Activated CD4-positive, alpha-beta T cell treated with anti-CD3 and anti-CD28 coated beads, Interleukin-10, Interleukin-2, amounts not matched to agents 100 ng/mL and 50 ng/mL, durations not matched to agents 16 hours and 8 hours (primary cell): Measurements from ENCODE around the gene STAG2.
"Not testable (repeated sequence)": the region's sequence is repeated elsewhere in the genome, so short reads cannot be mapped to it uniquely, and the experiment has no call there.

Source experiments
- DNase-seq: peaks from one replicate; pipeline ENCODE4 v3.0.0-alpha.2; 2020

Gene STAG2

GRCh38 chrX:124045109-124045508, 83.6 kb downstream of the STAG2 start:
- peak; percentile 14 for DNase-seq

- DNase-seq, result not testable (repeated sequence)
Observed at GRCh38 chrX:124084417-124084816, 122.9 kb downstream of the STAG2 start.

- DNase-seq, result no peak
Observed at GRCh38 chrX:124085063-124085462, 123.6 kb downstream of the STAG2 start.

- DNase-seq, result peak; percentile 71
Observed at GRCh38 chrX:124086411-124086810, 124.9 kb downstream of the STAG2 start.

- no peak for DNase-seq
Observed at GRCh38 chrX:124087000-124087746, 125.7 kb downstream of the STAG2 start.

- no peak for DNase-seq
Observed at GRCh38 chrX:124093222-124093621, 131.7 kb downstream of the STAG2 start.

- no peak for DNase-seq
Observed at GRCh38 chrX:124097116-124097515, 135.6 kb downstream of the STAG2 start.

- DNase-seq, result peak; percentile 36
Observed at GRCh38 chrX:124098089-124098488, 136.6 kb downstream of the STAG2 start.

GRCh38 chrX:124103966-124104365, 142.5 kb downstream of the STAG2 start:
- no peak for DNase-seq

GRCh38 chrX:124104512-124104911, 143.0 kb downstream of the STAG2 start:
- not testable (repeated sequence) for DNase-seq

- DNase-seq, result no peak
Observed at GRCh38 chrX:124113621-124114600, 152.4 kb downstream of the STAG2 start.

GRCh38 chrX:124117325-124117724, 155.8 kb downstream of the STAG2 start:
- DNase-seq, result no peak

- DNase-seq, result no peak
Observed at GRCh38 chrX:124125471-124125870, 164.0 kb downstream of the STAG2 start.

GRCh38 chrX:124127496-124127895, 166.0 kb downstream of the STAG2 start:
- DNase-seq, result no peak

GRCh38 chrX:124132437-124132836, 170.9 kb downstream of the STAG2 start:
- not testable (repeated sequence) for DNase-seq

GRCh38 chrX:124145749-124146148, 184.2 kb downstream of the STAG2 start:
- DNase-seq, result no peak

GRCh38 chrX:124151195-124151594, 189.7 kb downstream of the STAG2 start:
- DNase-seq, result no peak
